ES-I3 (cell line): ENCODE measurements around the gene OR6B2.
"Not testable (repeated sequence)": the region's sequence is repeated elsewhere in the genome, so short reads cannot be mapped to it uniquely, and the experiment has no call there.

Experiments used
- H3K36me3 ChIP-seq: 2 replicates; pipeline ENCODE4 v1.6.1; 2013; ENCODE audit warnings: mild to moderate bottlenecking, low read length, control low read depth, moderate library complexity; ENCODE audit not compliant: insufficient read depth
- H3K4me1 ChIP-seq: 2 replicates; pipeline ENCODE4 v1.6.1; 2013; ENCODE audit warnings: mild to moderate bottlenecking, control low read depth, low read length; ENCODE audit not compliant: insufficient read depth
- H3K9ac ChIP-seq: 2 replicates; pipeline ENCODE4 v1.6.1; 2013; ENCODE audit warnings: low read depth, mild to moderate bottlenecking, low read length, moderate library complexity
- H3K9me3 ChIP-seq: 2 replicates; pipeline ENCODE4 v1.6.1; 2013; ENCODE audit warnings: mild to moderate bottlenecking, low read length, moderate library complexity; ENCODE audit not compliant: control insufficient read depth, insufficient read depth

The OR6B2 gene

GRCh38 chr2:240052524-240052923 lies 22.3 kb upstream of the OR6B2 start:
- no peaks in the 10 kb centered on the region for H3K9me3 ChIP-seq
- H3K36me3 ChIP-seq: no peaks in the 10 kb centered on the region
- H3K4me1 ChIP-seq: no peaks in the 10 kb centered on the region
- no peak overlapping the region for H3K9ac ChIP-seq

DNA sequence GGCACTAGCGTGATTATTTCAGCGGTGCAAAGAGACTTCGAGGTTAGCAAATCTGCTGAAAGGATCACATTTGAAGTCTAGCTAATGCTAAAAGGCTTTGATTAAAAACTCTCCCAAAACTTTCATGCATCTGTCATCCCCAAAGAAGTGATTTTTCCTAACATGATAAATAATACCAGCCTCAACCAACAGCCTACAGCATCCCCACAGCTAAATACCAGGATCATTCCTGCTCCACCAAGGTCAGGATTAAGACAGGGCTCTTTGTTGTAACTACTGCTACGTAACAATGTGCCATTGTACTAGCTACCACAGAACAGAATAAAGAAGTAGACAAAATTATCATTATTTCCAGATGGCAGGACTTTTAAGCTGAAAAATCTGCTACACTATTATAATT lies 21.5 kb upstream of the OR6B2 start:
- H3K9ac ChIP-seq: no peak overlapping the region
- H3K36me3 ChIP-seq: no peaks in the 10 kb centered on the region
- no peaks in the 10 kb centered on the region for H3K4me1 ChIP-seq
- H3K9me3 ChIP-seq: no peaks in the 10 kb centered on the region

DNA sequence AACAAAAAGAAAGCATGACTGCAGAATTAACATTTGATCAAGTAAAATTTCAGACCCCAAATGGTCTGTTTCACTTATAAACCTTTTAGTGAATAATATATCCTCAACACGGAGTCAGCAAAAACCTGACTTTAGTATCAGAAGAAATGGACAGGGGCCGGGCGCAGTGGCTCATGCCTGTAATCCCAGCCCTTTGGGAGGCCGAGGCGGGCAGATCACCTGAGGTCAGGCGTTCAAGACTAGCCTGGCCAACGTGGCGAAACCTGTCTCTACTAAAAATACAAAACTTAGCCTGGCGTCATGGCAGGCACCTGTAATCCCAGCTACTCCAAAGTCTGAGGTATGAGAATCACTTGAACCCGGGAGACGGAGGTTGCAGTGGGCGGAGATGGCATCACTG lies 20.0 kb upstream of the OR6B2 start:
- Histone ChIP-seq H3K9me3 (no peaks in the 10 kb centered on the region), H3K36me3 (no peaks in the 10 kb centered on the region), H3K4me1 (no peaks in the 10 kb centered on the region), H3K9ac (no peak overlapping the region)

GRCh38 chr2:240048237-240048636 lies 18.0 kb upstream of the OR6B2 start:
- Histone ChIP-seq H3K36me3 (no peaks in the 10 kb centered on the region), H3K9ac (no peak overlapping the region), H3K9me3 (no peaks in the 10 kb centered on the region), H3K4me1 (no peaks in the 10 kb centered on the region)

GRCh38 chr2:240045098-240045497 lies 14.9 kb upstream of the OR6B2 start:
- H3K9me3 ChIP-seq: no peaks in the 10 kb centered on the region
- no peaks in the 10 kb centered on the region for H3K4me1 ChIP-seq
- no peaks in the 10 kb centered on the region for H3K36me3 ChIP-seq
- no peak overlapping the region for H3K9ac ChIP-seq

DNA sequence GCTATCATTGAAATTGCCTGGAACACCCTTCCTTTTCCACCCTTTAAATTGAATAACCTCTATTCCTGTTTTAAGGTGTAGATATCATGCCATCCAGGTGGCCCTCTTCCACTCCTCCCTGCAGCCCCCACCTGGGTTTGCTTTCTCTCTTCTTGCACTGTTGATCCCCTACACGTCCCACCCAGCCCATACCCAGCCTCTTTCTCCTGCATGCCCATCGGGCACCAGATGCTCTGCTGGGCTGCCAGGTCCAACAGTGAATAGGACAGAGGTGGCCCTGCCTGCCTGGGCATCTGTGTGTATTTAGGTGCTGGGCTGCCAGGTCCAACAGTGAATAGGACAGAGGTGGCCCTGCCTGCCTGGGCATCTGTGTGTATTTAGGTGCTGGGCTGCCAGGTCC lies 13.9 kb upstream of the OR6B2 start:
- not testable (repeated sequence) for H3K9ac ChIP-seq, H3K36me3 ChIP-seq, H3K9me3 ChIP-seq, H3K4me1 ChIP-seq

GRCh38 chr2:240043279-240043989 lies 13.2 kb upstream of the OR6B2 start:
- no peak overlapping the region for H3K9ac ChIP-seq
- no peaks in the 10 kb centered on the region for H3K36me3 ChIP-seq
- no peaks in the 10 kb centered on the region for H3K4me1 ChIP-seq

GRCh38 chr2:240042740-240043139 lies 12.5 kb upstream of the OR6B2 start:
- Histone ChIP-seq H3K36me3 (no peaks in the 10 kb centered on the region), H3K9ac (no peak overlapping the region), H3K4me1 (no peaks in the 10 kb centered on the region), H3K9me3 (no peaks in the 10 kb centered on the region)

More at GRCh38 chr2:240043279-240043989, 13.2 kb upstream of the OR6B2 start:
- no peaks in the 10 kb centered on the region for H3K9me3 ChIP-seq

DNA sequence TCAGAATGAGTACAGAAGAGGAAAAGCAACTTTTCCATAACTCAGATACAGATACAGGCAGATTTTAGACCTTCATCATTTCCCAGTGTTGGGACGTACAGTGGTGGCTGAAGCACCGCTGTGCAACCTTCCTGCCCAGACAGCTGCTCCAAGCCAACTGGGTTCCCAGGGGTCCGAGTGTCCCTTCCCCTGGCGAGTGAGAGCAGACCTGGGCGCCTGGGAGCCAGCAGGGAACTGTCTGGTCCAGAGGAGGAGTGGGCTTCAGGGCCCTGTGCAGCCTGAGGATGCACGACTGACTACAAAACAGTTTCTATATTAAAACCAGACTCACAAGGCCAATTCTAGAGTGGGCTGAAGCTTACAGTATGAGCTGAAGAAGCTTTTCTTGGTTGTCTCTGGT lies 11.1 kb upstream of the OR6B2 start:
- Histone ChIP-seq H3K36me3 (no peaks in the 10 kb centered on the region), H3K9ac (no peak overlapping the region), H3K4me1 (no peaks in the 10 kb centered on the region)

GRCh38 chr2:240037358-240037757 lies 7.1 kb upstream of the OR6B2 start:
- no peaks in the 10 kb centered on the region for H3K4me1 ChIP-seq

More for the DNA sequence above, 11.1 kb upstream of the OR6B2 start:
- H3K9me3 ChIP-seq: no peaks in the 10 kb centered on the region

DNA sequence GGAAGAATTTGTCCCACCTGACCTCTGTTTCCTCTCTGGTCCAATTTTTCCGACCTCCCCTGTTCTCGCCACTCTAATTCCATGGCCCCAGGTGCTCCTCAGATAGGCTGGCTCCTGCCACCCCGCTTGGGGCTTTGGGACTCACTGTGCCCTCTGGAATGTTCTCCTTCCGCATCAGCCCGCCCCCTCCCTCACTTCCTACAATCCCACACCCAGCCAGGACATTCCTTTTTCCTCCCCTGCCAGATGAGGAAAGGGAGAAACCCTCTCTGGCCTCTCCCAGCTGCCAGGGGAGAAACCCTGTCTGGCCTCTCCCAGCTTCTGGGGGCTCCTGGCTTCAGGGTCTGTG lies 3.1 kb upstream of the OR6B2 start:
- Histone ChIP-seq H3K9me3 (no peaks in the 10 kb centered on the region), H3K36me3 (no peaks in the 10 kb centered on the region), H3K4me1 (no peaks in the 10 kb centered on the region), H3K9ac (no peak overlapping the region)

More at GRCh38 chr2:240037358-240037757, 7.1 kb upstream of the OR6B2 start:
- Histone ChIP-seq H3K9me3 (no peaks in the 10 kb centered on the region), H3K36me3 (no peaks in the 10 kb centered on the region), H3K9ac (no peak overlapping the region)

- Histone ChIP-seq H3K4me1 (no peaks in the 10 kb centered on the region), H3K36me3 (no peaks in the 10 kb centered on the region), H3K9ac (no peak overlapping the region), H3K9me3 (no peaks in the 10 kb centered on the region)
Observed at GRCh38 chr2:240032406-240033329, 2.4 kb upstream of the OR6B2 start.

- H3K9ac ChIP-seq: peak overlapping the region; percentile 67
- no peaks in the 10 kb centered on the region for H3K9me3 ChIP-seq
- H3K36me3 ChIP-seq: peaks cover 11% of the 10 kb centered on the region; the same call in 1 of the 2 replicates
- no peaks in the 10 kb centered on the region for H3K4me1 ChIP-seq
Observed at GRCh38 chr2:240024766-240025165, 5.5 kb downstream of the OR6B2 start.

DNA sequence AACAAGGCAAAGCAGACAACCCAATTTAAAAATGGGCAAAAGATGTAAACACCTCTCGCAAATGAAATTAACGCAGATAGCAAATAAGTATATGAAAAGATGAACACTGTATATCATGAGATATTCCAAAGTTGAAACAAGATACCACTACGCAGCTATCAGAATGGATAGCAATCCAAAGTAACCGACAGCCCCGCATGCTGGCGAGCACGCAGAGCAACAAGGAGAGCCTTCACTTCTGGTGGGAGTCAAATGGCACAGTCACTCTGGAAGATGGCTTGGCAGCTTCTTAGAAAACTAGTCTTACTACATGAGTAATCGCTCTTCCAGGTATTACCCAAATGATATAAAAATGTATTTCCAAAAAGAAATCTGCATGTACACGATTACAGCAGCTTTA lies 6.4 kb downstream of the OR6B2 start:
- no peaks in the 10 kb centered on the region for H3K4me1 ChIP-seq
- H3K36me3 ChIP-seq: peaks cover 12% of the 10 kb centered on the region; the same call in 1 of the 2 replicates
- no peaks in the 10 kb centered on the region for H3K9me3 ChIP-seq
- H3K9ac ChIP-seq: no peak overlapping the region
